ENCODE data around the gene HBG2. TPM values are rescaled to one million over a fixed set of nuclear protein-coding genes. Genes with fewer than 3 reads are reported as not detected.
A peak's percentile ranks its signal among the peaks of the same experiment; 100 is the strongest.
"Not testable (repeated sequence)": the region's sequence is repeated elsewhere in the genome, so short reads cannot be mapped to it uniquely, and the experiment has no call there.

Gene HBG2
- total and polyA plus RNA-seq, 2 donors (not counting 1 experiment from before 2014, with no cell fraction given): 2.6 TPM; not detected in 1

DNA sequence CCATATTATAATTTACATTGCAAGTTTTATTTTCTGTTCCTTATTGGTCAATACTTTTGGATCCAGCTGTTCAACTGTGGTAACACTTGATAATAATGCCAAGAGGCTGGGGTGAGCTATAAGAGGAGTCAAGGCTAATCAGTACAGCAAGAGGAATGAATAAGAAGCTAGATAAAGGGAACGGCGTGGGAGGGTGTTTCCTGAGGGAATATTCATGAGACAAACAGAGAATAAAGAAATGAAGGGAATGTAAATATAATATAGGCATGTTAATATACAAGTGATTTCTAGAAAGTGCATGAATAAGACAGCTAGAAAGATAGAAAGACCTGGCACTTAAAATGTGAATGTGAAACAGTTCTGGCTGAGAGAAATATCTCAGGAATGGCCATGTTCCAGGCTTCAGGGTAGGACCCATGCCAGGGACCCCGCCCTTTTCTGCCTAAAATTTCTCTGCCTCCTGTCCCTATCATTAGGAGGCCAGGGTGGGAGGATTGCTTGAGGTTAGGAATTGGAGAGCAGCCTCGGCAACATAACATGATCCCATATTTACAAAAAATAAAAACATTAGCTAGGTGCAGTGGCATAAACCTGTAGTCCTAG, 43.2 kb upstream of the HBG2 start:
- H3K36me3 ChIP-seq (ENCODE audit: control insufficient read depth, insufficient read depth, low read length): no peaks in the 10 kb centered on the region
- no peak overlapping the region for H3K4me2 ChIP-seq (ENCODE audit: extremely low read depth, insufficient read depth, low read length)
- peaks cover 2% of the 10 kb centered on the region for H3K4me1 ChIP-seq (ENCODE audit: control insufficient read depth, extremely low read depth, insufficient read depth, low read length)
- no peaks in the 10 kb centered on the region for H3K27me3 ChIP-seq (ENCODE audit: control insufficient read depth, insufficient read depth, low read length)
- TF ChIP-seq CTCF (conservative IDR thresholded peaks at IDR 0.05 in 1 of 2, IDR thresholded peaks at IDR 0.05 in 1 of 2; ENCODE audit: low read depth in 1 of 2, low read length in 2 of 2): no peak
- TF ChIP-seq EZH2 (IDR thresholded peaks at IDR 0.05; ENCODE audit: low read length, missing control alignments): no peak
- H3K79me2 ChIP-seq (ENCODE audit: control insufficient read depth, insufficient read depth, low read length): no peaks in the 10 kb centered on the region
- H4K20me1 ChIP-seq (ENCODE audit: control insufficient read depth, extremely low read depth, insufficient read depth, low read length): no peaks in the 10 kb centered on the region
- H2AFZ ChIP-seq (ENCODE audit: low read length): peak overlapping the region; percentile 23
- H3K9me3 ChIP-seq (ENCODE audit: control insufficient read depth, insufficient read depth, low read depth, low read length): no peaks in the 10 kb centered on the region
- peak; percentile 13 to 15 for DNase-seq (ENCODE audit: low read depth in 2 of 2)
- H3K4me3 ChIP-seq (replicated peaks in 1 of 4; ENCODE audit: control extremely low read depth in 1 of 4, insufficient read depth in 1 of 4, low read depth in 3 of 4, low read length in 4 of 4): no peak overlapping the region
- H3K27ac ChIP-seq (ENCODE audit: insufficient read depth, low read length): no peak overlapping the region
- no peak overlapping the region for H3K9ac ChIP-seq (ENCODE audit: insufficient read depth, low read length)

DNA sequence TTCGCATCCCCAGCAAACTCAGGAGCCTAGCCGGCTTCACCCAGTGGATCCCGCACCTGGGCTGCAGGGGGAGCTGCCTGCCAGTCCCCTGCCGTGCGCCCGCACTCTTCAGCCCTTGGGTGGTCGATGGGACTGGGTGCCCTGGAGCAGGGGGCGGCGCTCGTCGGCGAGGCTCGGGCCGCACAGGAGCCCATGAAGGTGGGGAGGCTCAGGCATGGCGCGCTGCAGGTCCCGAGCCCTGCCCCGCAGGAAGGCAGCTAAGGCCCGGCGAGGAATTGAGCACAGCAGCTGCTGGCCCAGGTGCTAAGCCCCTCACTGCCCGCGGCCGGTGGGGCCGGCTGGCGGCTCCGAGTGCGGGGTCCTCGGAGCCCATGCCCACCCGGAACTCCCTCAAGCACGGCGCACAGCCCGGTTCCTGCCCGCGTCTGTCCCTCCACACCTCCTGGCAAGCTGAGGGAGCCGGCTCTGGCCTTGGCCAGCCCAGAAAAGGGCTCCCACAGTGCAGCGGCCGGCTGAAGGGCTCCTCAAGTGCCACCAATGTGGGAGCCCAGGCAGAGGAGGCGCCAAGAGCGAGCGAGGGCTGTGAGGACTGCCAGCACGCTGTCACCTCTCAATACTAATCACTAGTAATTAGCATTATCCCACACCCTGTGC, 39.9 kb upstream of the HBG2 start:
- not testable (repeated sequence) for H3K27me3 ChIP-seq (ENCODE audit: control insufficient read depth, insufficient read depth, low read length); H3K36me3 ChIP-seq (ENCODE audit: control insufficient read depth, insufficient read depth, low read length); H2AFZ ChIP-seq (ENCODE audit: low read length); H3K4me2 ChIP-seq (ENCODE audit: extremely low read depth, insufficient read depth, low read length); H3K9me3 ChIP-seq (ENCODE audit: control insufficient read depth, insufficient read depth, low read depth, low read length); H3K4me3 ChIP-seq (replicated peaks in 1 of 4; ENCODE audit: control extremely low read depth in 1 of 4, insufficient read depth in 1 of 4, low read depth in 3 of 4, low read length in 4 of 4); H3K4me1 ChIP-seq (ENCODE audit: control insufficient read depth, extremely low read depth, insufficient read depth, low read length); H3K27ac ChIP-seq (ENCODE audit: insufficient read depth, low read length); H4K20me1 ChIP-seq (ENCODE audit: control insufficient read depth, extremely low read depth, insufficient read depth, low read length); H3K9ac ChIP-seq (ENCODE audit: insufficient read depth, low read length); DNase-seq (ENCODE audit: low read depth in 2 of 2); H3K79me2 ChIP-seq (ENCODE audit: control insufficient read depth, insufficient read depth, low read length)

DNA sequence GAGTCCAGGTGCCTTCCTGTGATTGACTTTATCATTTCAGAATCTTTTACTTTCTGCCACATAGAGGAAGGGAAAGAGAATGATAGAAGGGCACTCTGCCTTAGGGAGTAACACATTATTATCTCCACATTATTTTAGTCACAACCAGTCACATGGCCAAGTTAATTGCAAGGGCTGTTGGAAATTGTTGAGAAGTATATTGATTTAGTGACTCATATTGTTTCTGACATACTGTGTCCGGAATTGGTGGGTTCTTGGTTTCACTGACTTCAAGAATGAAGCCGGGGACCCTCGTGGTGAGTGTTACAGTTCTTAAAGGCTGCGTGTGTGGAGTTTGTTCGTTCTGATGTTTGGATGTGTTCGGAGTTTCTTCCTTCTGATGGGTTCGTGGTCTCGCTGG, 38.4 kb upstream of the HBG2 start:
- Histone ChIP-seq H2AFZ (ENCODE audit: low read length) (no peak overlapping the region), H3K36me3 (ENCODE audit: control insufficient read depth, insufficient read depth, low read length) (no peaks in the 10 kb centered on the region), H4K20me1 (ENCODE audit: control insufficient read depth, extremely low read depth, insufficient read depth, low read length) (no peaks in the 10 kb centered on the region), H3K9me3 (ENCODE audit: control insufficient read depth, insufficient read depth, low read depth, low read length) (no peaks in the 10 kb centered on the region), H3K4me1 (ENCODE audit: control insufficient read depth, extremely low read depth, insufficient read depth, low read length) (peaks cover 4% of the 10 kb centered on the region), H3K27ac (ENCODE audit: insufficient read depth, low read length) (no peak overlapping the region), H3K4me3 (replicated peaks in 1 of 4; ENCODE audit: control extremely low read depth in 1 of 4, insufficient read depth in 1 of 4, low read depth in 3 of 4, low read length in 4 of 4) (no peak overlapping the region), H3K27me3 (ENCODE audit: control insufficient read depth, insufficient read depth, low read length) (no peaks in the 10 kb centered on the region), H3K4me2 (ENCODE audit: extremely low read depth, insufficient read depth, low read length) (no peak overlapping the region), H3K79me2 (ENCODE audit: control insufficient read depth, insufficient read depth, low read length) (no peaks in the 10 kb centered on the region), H3K9ac (ENCODE audit: insufficient read depth, low read length) (no peak overlapping the region)
- DNase-seq (ENCODE audit: low read depth in 2 of 2): peak in 1 of 2 donors; percentile 9
- TF ChIP-seq CTCF (conservative IDR thresholded peaks at IDR 0.05 in 1 of 2, IDR thresholded peaks at IDR 0.05 in 1 of 2; ENCODE audit: low read depth in 1 of 2, low read length in 2 of 2) (no peak), EZH2 (IDR thresholded peaks at IDR 0.05; ENCODE audit: low read length, missing control alignments) (no peak)
